Measurements from ENCODE around the gene PRKAR1B. TPM values are rescaled to one million over a fixed set of nuclear protein-coding genes. Genes with fewer than 3 reads are reported as not detected.
A peak's percentile ranks its signal among the peaks of the same experiment; 100 is the strongest.

The PRKAR1B gene
- total and polyA plus RNA-seq, 2 donors (not counting 1 experiment from before 2014, with no cell fraction given): 4.5 to 8.6 TPM

- DNase-seq: no peak
- ATAC-seq (ENCODE audit: low read depth): no peak
- H3K9ac ChIP-seq (ENCODE audit: low read length): peak overlapping the region; percentile 75
- no peaks in the 10 kb centered on the region for H3K9me3 Mint-ChIP-seq (ENCODE audit: insufficient read depth)
- no peaks in the 10 kb centered on the region for H3K27me3 ChIP-seq (replicated peaks in 1 of 4; ENCODE audit: control extremely low read depth in 1 of 4, control insufficient read depth in 3 of 4, insufficient read depth in 4 of 4, low read length in 3 of 4)
- H3K79me2 ChIP-seq (ENCODE audit: control insufficient read depth, insufficient read depth, low read length): peaks cover 39% of the 10 kb centered on the region
- TF ChIP-seq CTCF (IDR thresholded peaks at IDR 0.05) (no peak), EZH2 (IDR thresholded peaks at IDR 0.05; ENCODE audit: borderline replicate concordance, insufficient read depth, low read depth, low read length, poor library complexity, severe bottlenecking) (no peak)
- no peaks in the 10 kb centered on the region for H4K20me1 ChIP-seq (ENCODE audit: control insufficient read depth, insufficient read depth, low read length, poor library complexity, severe bottlenecking)
- H3K36me3 ChIP-seq (replicated peaks in 1 of 2; ENCODE audit: control extremely low read depth in 1 of 2, control insufficient read depth in 1 of 2, extremely low read depth in 1 of 2, insufficient read depth in 2 of 2, low read length in 1 of 2): peaks cover 0 to 6% of the 10 kb centered on the region in 2 experiments
- H3K4me2 ChIP-seq (replicated peaks; ENCODE audit: low read depth, low read length, poor library complexity, severe bottlenecking): peak overlapping the region; percentile 94
- H3K4me3 ChIP-seq (ENCODE audit: control extremely low read depth in 1 of 5, extremely low read depth in 1 of 5, insufficient read depth in 1 of 5, low read depth in 2 of 5, low read length in 4 of 5): peak overlapping the region in 1 of 5 experiments; percentile 66
- WGBS (ENCODE audit: insufficient coverage): 67% methylated on average over 11 of the region's 21 CpGs
- no peaks in the 10 kb centered on the region for H3K27me3 Mint-ChIP-seq
- no peaks in the 10 kb centered on the region for H3K9me3 ChIP-seq (ENCODE audit: control extremely low read depth in 1 of 3, control insufficient read depth in 2 of 3, insufficient read depth in 1 of 3, low read length in 2 of 3)
- peak overlapping the region; percentile 51 for H2AFZ ChIP-seq (ENCODE audit: insufficient read depth, low read depth, low read length, poor library complexity, severe bottlenecking)
- H3K27ac Mint-ChIP-seq: peak overlapping the region; percentile 72
- no peak overlapping the region for H3K27ac ChIP-seq (ENCODE audit: low read length in 2 of 2)
- H3K4me1 Mint-ChIP-seq: peaks cover 25% of the 10 kb centered on the region
- CTCF ChIA-PET: no interaction called here
- POLR2A ChIA-PET: interaction anchor here (0.6 kb wide), 2 partner anchors 195 to 302 kb away, joined by 3 to 5 read pairs; no protein-coding TSS in a partner anchor
- H3K4me3 Mint-ChIP-seq: peak overlapping the region; percentile 81
- H3K4me1 ChIP-seq (ENCODE audit: control insufficient read depth in 2 of 2, insufficient read depth in 2 of 2, low read length in 2 of 2): peaks cover 16 to 21% of the 10 kb centered on the region in 2 donors
- intact Hi-C loops (cut with micrococcal nuclease): loop anchor here (10.0 kb wide), 1 partner anchor 87 kb away; no protein-coding TSS in a partner anchor
Observed at GRCh38 chr7:727806-728460, 852 bp upstream of the PRKAR1B start.

GRCh38 chr7:726854-727103, 302 bp downstream of the PRKAR1B start:
- Mint-ChIP-seq H3K27ac (no peak overlapping the region), H3K4me3 (no peak overlapping the region), H3K27me3 (no peaks in the 10 kb centered on the region), H3K9me3 (ENCODE audit: insufficient read depth) (no peaks in the 10 kb centered on the region), H3K4me1 (peaks cover 25% of the 10 kb centered on the region)
- Histone ChIP-seq H2AFZ (ENCODE audit: insufficient read depth, low read depth, low read length, poor library complexity, severe bottlenecking) (peak overlapping the region; percentile 91), H3K4me2 (replicated peaks; ENCODE audit: low read depth, low read length, poor library complexity, severe bottlenecking) (peak overlapping the region; percentile 94), H3K9me3 (ENCODE audit: control extremely low read depth in 1 of 3, control insufficient read depth in 2 of 3, insufficient read depth in 1 of 3, low read length in 2 of 3) (no peaks in the 10 kb centered on the region), H3K27ac (ENCODE audit: low read length in 2 of 2) (no peak overlapping the region), H4K20me1 (ENCODE audit: control insufficient read depth, insufficient read depth, low read length, poor library complexity, severe bottlenecking) (no peaks in the 10 kb centered on the region), H3K27me3 (replicated peaks in 1 of 4; ENCODE audit: control extremely low read depth in 1 of 4, control insufficient read depth in 3 of 4, insufficient read depth in 4 of 4, low read length in 3 of 4) (no peaks in the 10 kb centered on the region), H3K9ac (ENCODE audit: low read length) (peak overlapping the region; percentile 75), H3K79me2 (ENCODE audit: control insufficient read depth, insufficient read depth, low read length) (peaks cover 37% of the 10 kb centered on the region), H3K4me1 (ENCODE audit: control insufficient read depth in 2 of 2, insufficient read depth in 2 of 2, low read length in 2 of 2) (peaks cover 16 to 21% of the 10 kb centered on the region in 2 donors), H3K4me3 (ENCODE audit: control extremely low read depth in 1 of 5, extremely low read depth in 1 of 5, insufficient read depth in 1 of 5, low read depth in 2 of 5, low read length in 4 of 5) (peak overlapping the region; percentile 35 to 87 (median 66)), H3K36me3 (replicated peaks in 1 of 2; ENCODE audit: control extremely low read depth in 1 of 2, control insufficient read depth in 1 of 2, extremely low read depth in 1 of 2, insufficient read depth in 2 of 2, low read length in 1 of 2) (peaks cover 0 to 6% of the 10 kb centered on the region in 2 experiments)
- TF ChIP-seq CTCF (IDR thresholded peaks at IDR 0.05) (no peak), EZH2 (IDR thresholded peaks at IDR 0.05; ENCODE audit: borderline replicate concordance, insufficient read depth, low read depth, low read length, poor library complexity, severe bottlenecking) (no peak)
- POLR2A ChIA-PET: no interaction called here
- DNase-seq (no peak), ATAC-seq (ENCODE audit: low read depth) (peak; percentile 31)
- CTCF ChIA-PET: no interaction called here
- WGBS (ENCODE audit: insufficient coverage): under 1% methylated on average over 39 of the region's 39 CpGs
- intact Hi-C loops (cut with micrococcal nuclease): loop anchor here (1.0 to 10.0 kb wide), 4 partner anchors 88 to 147 kb away; no protein-coding TSS in a partner anchor

Measured in B cell (primary cell).